ENCODE measurements around the gene NQO2.
"Not testable (repeated sequence)": the region's sequence is repeated elsewhere in the genome, so short reads cannot be mapped to it uniquely, and the experiment has no call there.

The NQO2 gene

DNA sequence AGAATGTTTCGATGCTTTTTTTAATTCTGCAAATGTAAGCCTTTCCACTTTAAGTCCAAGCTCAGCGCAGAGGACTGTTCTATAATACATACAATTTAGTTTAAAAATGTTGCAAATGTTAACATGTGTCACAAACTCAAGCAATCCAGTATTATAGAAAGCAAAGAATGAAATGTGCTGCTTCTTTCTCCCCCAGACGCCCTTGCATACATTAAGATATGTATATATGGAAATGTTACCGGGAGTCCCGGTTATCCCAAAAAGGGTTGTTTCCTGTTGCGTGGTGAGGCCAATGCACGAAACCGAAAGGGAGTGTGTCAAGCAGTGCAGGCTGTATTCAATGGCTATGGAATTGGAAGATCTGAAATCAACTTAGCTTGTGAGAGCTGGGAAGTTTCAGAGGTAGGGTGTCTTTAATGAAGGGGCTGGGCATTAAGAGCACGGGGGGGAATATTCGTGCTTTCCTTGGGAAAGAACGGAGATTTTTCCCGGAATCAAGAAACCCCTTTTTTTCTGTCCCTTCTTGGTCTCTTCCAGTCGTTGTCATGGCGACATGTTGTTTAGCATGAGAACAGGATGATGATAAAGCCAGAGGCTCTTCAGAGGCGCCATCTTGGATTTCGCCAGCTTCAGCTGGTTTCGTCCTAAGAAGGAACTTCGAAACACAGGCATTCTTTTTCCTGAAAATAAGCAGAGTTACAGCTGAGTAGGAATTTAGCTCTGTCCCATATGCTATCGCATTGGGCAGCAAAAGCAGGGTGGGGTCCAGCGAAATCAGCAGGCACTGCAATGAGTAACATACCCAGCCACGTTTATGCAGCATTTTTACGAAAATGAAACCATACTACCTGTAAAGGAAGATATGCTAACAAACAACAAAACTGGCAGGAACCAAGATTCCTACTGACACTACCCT lies 10.1 kb upstream of the NQO2 start:
- peak; percentile 84 to 98 for DNase-seq

DNA sequence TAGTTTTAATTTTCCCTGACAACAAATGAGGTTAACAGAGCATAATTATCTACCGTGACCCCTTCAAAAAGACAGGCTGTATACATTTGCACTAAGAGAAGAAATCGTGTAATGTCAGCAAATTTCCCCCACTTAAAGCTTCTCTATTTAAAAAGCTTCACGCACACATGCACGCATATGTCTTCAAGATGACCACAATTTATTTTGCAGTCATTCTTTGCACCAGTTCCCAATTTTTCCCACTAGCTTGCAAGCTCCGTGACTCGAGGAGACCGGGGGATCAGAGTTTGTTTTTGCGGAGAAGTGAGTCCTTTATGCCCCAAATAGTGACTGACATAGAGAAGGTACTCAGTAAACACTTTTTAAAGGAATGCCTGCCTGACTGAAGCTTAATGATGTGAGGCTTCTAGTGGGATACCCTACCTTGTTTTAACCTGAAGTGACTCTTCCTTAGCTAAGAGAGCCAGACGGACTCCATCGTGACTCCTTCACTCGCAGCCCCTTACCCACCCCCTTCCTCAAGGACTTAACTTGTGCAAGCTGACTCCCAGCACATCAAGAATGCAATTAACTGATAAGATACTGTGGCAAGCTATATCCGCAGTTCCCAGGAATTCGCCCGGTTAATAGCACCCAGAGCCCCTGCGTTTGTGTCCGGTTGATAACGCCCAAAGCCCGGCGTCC lies 9.3 kb upstream of the NQO2 start:
- DNase-seq = peak in 1 of 2 donors; percentile 70

DNA sequence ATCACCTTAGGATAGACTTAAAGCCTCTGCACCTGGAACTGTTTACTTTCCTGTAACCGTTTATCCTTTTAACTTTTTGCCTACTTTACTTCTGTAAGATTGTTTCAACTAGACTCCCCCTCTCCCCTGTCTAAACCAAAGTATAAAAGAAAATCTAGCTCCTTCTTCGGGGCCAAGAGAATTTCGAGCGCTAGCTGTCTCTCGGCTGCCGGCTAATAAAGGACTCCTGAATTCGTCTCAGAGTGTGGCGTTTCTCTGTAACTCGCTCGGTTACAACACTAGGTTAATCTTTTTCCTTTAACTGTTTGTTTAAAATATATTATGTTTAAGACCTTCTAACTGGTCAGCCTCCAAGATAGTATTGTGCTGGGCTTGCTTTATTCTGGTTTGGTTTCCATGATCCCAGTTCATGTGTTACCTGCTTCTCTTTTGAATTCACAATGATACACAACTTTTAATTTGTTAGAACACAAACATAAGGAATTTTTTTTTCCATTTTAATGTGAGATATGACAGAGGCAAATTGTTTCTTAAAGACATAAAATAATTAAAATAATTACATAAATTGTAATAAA lies 8.7 kb upstream of the NQO2 start:
- peak in 1 of 2 donors; percentile 40 for DNase-seq

DNA sequence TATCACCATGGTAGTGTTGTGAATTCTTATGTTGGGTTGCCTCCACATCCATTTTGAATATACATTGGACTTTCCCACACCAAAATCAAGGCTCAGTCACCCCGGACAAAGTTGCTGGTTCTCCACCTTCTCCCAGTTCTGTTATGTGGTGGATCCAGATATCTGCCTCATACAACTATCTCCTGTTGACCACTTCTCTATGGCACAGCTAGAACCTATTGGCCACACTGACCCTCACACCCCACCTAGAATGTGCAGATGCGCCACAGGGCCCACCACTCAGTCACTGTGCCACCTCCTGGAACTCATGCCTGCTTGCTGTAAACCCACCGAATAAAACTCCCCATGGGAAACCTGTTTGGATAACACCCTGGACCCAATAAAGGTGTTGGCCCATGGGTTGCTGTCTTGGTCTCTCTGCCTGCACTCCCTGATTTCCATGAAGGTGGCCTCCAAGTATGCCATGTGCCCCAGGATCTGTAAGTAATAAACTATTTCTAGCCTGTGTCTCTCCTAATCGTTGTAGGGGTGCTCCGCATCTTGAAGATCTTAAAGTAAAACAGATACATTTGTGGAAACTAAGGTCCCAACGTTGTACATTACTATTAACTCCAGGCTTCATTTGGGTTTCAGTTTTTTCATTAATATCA lies 7.2 kb upstream of the NQO2 start:
- DNase-seq = no peak

DNA sequence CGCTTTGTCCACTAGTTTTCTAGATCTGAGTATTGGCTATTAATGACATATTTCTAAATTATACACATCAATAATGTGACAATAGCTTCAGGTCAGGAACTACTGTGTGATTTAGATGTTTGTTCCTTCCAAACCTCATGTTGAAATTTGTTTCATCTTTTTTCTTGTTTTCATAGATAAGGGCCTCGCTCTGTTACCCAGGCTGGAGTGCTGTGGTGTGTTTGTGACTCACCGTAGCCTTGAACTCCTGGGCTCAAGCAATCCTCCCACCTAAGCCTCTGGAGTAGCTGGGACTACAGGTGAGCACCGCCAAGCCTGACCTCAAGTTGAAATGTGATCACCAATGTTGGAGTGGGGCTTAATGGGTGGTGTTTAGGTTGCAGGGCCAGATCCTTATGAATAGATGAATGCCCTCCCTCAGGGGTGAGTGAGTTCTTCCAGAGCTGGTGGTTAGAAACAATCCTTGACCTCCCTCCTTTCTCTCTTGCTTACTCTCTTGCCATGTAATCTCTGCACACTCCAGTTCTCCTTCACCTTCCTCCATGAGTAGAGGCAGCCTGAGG lies 5.9 kb upstream of the NQO2 start:
- no peak for DNase-seq

DNA sequence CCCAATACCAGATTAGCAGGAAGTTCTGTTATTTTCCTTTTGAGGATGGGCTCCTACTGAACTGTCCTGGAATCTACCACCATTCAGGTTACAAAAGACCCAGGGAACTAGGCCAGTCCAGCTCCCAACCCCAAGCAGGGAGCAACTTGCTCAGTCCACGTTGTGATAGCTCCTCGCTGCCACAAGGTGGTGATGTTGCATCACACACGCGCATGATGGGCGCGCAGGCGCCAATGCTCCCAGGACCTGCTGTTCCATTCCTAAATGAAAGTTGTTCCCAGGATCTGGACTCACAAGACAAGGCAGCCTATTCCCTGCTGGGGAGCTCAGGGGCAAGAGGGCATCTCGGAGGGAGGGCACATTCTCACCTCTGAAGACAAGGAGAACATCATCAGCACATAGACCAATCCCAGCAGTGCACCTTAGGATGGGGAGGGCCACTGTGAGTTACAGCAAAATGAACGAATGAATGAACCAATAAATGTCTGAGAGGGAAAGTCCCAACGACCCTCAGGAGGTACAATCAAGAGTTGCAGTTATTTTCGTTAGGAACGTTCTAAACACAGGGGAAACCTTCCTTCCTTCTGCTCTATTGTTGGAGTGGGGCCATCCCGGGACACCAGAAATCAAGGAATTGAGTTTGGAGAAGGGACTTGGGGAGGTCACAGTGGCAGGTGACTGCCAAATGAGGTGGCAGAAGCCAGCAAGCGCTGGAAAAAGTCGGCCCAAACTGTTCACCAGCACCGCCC lies 1.3 kb upstream of the NQO2 start:
- not testable (repeated sequence) for DNase-seq

DNA sequence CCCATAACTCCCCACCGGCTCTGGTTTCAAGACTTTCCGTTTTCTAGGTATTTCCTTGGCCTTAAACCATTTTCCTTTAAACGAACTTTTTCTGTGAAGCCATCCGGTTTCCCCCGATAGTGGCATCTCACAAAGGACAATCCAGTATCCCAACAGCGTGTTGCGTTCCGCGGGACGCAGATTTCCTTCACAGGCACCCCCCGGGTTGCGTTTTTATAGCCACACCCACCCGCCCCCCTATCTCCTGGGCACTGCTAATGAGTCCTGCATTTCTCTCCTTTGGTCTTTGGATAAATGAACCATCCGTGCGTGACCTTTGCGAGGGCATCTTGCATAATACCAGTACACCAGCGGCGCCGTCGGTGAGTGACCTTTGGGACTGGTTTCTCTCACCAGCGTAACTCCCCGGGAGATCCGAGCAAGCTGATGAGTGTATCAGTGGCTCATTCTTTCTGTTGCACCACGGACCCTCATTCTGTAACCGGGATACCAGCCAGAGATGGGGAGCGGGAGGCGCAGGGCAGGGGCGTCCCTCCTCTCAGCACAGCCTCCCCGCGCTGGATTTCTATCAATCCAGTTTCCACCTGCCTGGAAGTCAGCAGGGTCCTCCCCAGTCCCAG lies 586 bp upstream of the NQO2 start:
- no peak for DNase-seq

DNA sequence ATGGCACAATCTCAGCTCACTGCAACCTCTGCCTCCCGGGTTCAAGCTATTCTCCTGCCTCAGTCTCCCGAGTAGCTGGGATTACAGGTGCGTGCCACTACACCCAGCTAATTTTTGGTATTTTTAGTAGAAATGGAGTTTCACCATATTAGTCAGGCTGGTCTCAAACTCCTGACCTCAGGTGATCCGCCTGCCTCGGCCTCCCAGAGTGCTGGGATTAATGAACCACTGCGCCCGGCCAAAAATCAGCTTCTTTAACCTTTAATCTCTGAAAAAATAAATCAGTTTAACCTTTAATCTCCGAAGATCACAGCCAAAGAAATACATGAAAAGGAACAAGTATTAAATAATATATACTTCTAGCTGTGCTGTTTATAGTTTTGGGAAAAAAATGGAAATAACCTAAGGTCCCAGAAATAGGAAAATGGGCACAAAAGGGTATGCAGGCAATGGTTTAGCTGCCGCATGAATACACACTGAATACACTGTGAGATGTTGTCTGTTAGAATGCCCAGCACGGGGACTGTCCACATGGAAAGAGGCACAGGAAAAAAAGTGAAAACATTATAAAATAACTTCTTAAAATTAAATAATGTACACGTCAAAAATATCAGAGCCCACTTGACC lies 1.6 kb downstream of the NQO2 start:
- no peak for DNase-seq

DNA sequence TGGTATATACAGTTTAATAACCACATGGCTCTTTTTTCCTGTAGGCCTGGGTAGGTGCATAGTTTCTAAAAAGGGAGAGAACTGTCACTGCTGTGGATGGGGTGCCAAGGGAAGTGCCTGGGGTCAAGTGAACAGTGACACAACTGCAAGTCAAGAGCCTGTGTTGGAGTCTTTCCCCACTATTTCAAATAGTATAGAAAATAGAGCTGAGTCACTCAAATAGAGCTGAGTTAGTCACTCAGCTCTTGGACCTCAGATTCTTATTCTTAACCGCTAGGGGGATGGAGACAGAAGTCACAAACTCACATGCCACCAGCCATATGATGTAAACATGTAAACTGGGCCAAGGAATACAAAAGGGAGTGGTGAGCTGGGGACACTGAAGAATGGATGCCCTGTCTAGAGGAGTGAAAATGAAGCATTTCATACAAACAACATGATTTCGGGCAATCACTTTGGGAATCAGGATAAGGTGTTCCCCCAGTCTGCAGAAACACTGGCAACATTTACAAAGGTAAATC lies 2.1 kb downstream of the NQO2 start:
- DNase-seq = peak in 1 of 2 donors; percentile 12

DNA sequence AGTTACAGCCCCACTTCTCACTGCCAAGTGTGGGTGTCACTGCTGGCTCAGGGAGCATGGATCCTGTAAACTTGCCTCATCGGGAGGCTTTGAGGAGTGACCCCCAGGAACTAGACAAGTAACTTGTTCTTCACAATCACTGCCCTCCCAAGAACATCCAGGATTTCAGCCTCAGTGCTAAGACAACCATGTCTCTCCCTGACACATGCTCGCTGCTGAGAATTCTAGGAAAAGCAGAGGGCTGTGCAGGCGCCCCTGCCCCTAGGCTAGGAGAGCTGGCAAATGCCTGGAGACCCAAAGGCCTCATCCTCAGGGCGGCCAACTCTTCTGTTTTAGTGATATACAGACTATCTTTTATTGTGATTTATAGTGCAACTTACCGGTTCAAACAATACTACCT lies 3.5 kb downstream of the NQO2 start:
- not testable (repeated sequence) for DNase-seq

DNA sequence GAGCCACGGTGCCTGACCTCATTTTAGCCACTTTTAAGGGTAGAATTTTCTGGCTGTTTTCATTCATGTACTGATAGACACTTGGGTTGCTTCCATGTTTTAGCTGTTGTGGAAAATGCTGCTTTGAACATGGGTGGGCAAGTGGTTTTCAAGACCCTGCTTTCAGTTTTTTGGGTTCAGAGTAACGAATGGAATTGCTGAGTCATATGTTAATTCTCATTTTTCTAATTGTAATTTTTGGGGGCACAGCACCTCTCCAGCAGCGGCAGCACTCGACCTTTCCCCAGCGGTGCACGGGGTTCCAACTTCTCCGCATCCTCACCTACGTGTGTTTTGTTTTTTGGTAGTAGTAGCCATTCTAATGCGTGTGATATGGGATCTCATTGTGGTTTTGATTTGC lies 5.4 kb downstream of the NQO2 start:
- DNase-seq = no peak

DNA sequence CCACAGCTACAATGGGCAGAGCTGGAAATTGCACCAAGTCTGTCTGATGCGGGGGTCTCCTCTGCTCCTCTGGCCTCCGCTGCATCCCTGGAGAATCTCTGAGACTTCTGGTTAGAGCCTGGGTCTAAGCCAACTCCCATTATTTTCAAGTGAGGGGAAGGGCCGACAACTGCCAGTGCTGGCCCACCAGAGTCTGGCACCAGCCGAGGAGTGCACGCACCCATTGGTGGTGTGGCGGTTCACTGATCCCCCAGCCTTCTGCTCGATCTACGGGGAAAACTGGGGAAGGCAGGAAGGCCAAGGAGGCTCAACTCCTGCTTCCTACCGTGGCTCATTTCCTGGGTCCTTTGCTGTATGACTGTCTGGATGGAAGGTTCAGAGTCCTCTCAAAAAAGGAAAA lies 6.2 kb downstream of the NQO2 start:
- DNase-seq = no peak

DNA sequence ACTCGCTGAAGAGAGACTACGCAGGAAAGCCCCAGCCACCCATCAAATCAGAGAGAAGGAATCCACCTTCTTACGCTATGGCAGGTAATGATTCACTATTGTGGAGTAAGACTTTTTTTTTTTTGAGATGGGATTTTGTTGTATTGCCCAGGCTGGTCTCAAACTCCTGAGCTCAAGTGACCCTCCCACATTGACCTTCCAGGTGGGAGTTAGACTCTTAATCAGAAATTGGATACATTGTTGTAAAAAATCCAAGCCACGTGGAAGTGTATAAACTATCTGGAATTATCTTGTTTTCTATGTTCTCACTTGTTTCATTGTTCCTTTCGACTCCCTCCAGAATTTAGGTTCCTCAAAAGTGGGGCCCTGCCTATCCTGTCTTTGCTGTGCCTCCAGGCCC lies 6.8 kb downstream of the NQO2 start:
- DNase-seq = no peak

DNA sequence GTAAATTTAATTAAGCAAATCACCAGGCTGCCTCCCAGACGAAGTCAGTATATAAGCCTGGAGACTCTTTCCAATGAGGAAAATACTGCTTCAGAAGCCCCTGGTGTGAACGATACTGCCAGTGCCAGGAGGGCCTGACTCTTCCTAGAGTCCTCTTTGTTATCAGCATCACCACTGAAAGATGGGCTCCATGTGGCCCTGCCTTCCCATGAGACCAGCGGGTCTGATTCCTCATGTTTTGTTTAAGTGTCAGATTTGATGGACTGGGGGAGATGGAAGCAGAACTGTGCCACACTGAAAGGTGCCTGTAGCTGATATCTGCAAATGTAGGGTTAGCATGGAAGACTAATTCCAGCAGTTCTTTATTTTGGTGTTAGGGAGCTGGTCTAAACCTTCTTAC lies 7.9 kb downstream of the NQO2 start:
- DNase-seq = no peak

DNA sequence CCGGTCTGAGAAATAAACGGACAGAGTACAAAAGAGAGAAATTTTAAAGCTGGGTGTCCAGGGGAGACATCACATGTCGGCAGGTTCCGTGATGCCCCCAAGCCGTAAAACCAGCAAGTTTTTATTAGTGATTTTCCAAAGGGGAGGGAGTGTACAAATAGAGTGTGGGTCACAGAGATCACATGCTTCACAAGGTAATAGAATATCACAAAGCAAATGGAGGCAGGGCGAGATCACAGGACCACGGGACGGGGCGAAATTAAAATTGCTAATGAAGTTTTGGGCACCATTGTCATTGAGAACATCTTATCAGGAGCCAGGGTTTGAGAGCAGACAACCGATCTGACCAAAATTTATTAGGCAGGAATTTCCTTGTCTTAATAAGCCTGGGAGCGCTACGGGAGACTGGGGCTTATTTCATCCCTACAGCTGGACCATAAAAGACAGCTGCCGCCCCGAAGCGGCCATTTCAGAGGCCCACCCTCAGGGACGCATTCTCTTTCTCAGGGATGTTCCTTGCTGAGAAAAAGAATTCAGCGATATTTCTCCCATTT lies 9.1 kb downstream of the NQO2 start:
- DNase-seq = not testable (repeated sequence)

DNA sequence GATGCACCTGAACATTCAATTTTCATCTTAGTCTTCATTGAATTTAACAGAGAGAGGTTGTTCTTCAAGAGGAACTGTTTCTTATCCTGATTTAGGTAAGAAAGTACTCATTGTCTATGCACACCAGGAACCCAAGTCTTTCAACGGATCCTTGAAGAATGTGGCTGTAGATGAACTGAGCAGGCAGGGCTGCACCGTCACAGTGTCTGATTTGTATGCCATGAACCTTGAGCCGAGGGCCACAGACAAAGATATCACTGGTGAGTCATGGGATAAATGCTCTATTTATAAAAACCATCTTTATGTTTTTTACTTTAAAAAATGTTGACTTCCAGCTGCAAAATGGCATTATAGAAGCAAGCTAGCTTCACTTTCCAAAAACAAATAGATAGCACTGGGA lies 10.2 kb downstream of the NQO2 start:
- no peak for DNase-seq

DNA sequence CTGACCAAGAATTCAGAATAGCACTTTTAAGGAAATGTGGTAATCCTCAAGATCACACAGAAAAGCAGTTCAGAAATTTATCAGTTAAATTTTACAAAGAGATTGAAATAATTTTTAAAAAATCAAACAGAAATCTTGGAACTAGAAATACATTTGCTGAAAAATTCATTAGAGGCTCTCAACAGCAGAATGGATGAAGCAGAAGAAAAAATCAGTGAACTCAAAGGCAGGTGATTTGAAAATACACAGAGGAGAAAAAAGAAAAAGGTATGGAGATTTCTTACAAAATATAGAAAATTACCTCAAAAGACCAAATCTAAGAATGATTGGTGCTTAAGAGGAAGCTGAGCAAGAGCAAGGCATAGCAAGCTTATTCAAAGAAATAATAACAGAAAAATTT lies 11.5 kb downstream of the NQO2 start:
- no peak for DNase-seq

DNA sequence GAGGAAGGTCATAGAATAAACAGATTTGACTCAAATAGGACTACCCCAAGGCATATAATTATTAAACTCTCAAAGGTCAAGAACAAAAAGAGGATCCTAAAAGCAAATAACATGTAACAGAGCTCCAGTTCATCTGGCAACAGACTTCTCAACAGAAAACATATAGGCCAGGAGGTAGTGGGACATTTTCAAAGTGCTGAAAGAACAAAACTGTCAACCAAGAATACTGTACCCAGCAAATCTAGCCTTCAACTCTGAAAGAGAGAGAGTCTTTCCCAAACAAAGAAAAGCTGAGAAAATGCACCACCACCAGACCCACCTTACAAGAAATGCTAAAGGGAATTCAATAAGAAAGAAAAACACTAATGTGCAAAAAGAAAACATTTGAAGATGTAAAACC lies 11.9 kb downstream of the NQO2 start:
- DNase-seq = no peak

DNA sequence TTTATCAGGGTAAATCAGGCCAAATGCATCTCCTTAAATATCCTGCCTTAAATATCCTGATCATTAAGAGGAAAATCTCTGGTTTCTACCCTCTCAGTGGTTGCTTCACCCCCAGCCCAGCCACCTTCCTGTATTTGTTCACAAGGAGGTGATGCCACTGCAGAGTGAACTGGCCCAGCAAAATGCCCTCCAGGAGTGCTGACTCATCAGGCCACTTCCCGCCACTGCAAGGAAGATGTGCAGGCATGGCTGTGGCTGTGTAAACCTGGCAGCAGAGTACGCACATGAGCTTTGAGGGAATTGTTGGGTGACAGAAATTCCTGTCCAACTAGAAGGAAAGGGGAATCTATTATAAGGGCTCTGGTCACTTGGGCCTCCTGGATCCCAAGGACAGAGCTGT lies 13.8 kb downstream of the NQO2 start:
- no peak for DNase-seq

DNA sequence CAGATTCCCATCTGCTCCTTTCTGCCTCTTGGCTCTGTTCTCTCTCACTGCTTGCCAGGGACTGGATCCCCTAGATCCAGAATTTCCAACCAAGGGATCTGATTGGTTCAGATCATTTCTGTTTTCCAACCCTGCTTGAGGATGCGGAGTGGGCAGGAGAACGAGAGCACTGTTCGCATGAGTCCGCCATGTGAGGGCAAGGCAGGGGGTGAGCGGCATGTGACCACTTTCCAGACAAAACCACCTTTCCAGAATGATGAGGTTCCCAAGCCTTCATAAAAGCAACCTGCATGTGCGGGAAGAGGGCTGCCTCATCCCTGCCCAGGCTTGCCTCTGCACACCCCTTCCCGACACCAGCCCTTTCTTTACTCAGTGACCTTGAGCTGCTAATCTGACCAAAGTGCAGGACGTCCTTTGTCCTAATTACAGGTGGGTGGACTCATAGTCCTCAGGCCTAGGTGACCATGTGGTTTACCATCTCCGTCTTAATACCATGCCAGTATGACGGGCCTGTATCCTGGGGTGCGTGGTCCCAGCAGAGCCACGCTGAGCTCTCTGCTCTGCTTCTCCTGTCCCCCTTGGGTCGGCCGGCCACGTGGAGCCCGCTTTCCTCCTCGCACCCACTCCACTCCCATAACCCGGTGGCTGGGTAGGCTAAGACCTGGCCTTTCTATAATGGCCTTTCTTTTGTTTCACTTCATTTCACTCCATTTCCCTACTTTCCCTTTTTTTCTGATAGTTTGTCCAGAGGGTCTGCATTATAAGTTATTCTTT lies 14.4 kb downstream of the NQO2 start:
- no peak for DNase-seq

Measured in hippocampal formation (tissue), 2 donors.